Measurements from ENCODE around the gene KNSTRN.
A peak's percentile ranks its signal among the peaks of the same experiment; 100 is the strongest.

The KNSTRN gene

GRCh38 chr15:40382580-40383456 lies at the start of gene KNSTRN:
KNSTRN (plus strand) TSS chr15:40382721; CDS start chr15:40382836, 115 bp downstream.
- DNase-seq: peak; percentile 97

DNA sequence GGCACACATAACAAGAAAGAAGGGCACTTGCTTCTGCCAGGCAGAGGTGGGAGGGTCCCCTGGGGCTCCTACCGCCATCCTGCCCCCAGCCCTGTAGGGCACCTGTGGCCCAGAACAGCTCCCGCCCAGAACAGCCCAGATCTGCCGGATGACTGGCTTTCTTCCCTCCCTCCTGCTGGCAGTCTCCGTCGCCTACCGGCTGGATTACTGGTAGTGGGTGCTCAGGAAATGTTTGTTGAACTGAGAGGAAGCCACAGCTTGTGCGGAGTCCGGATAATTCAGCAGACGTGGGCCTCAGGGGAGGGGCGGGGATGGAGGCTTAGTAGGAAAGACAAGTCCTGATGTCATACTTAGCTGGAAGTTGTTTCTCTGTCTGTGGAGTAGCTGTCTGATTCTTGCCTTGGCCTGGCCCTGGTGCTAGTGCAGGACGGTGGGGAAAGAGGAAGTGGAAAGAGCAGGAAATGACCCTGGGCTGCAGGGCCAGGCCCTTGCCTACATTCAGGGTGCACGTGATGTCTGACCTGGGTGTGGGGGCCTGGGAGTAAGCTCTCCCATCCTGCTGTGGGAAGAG lies 48.5 kb upstream of the KNSTRN start:
- DNase-seq: peak; percentile 51

GRCh38 chr15:40334541-40334940 lies 48.0 kb upstream of the KNSTRN start:
- DNase-seq: no peak

- no peak for DNase-seq
Measured at GRCh38 chr15:40334941-40335795, 47.4 kb upstream of the KNSTRN start.

DNA sequence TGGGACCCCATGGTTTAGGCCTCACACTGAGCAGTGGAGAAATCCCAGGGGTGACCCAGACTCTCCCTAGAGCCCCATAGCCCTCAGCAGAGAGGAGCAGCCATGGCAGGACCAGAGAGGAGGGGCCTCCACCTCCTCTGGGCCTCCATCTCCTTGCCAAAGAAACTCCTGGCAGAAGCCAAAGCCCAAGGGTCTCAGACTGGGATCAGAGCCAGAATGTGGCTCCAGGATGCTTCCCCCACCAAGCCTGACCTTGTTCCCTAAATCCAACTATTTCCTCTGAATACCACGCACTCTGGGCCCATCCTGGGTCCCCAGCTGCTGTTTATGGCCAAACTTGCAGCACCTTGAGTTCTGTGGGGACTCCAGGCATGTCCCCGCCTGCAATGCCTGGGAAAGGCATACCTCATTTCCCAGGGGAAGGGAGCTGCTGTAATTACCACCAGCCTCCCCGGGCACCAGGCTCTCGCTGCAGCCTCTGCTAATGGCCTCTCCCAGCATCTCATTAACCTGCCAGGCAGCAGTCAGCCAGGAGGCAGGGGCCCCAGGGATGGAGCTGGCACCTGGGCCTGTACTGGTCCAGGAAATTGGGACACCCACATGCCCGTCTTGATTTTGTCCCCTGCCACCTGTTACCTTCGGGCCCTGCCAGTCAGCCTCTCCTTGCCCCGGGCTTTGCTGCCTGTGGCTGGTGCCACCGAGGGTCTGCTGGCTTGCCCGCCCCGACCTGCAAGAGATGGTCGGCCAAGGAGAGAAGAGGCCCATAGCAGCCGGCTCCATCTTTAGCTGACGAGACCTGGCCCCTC lies 46.4 kb upstream of the KNSTRN start:
- no peak for DNase-seq

DNA sequence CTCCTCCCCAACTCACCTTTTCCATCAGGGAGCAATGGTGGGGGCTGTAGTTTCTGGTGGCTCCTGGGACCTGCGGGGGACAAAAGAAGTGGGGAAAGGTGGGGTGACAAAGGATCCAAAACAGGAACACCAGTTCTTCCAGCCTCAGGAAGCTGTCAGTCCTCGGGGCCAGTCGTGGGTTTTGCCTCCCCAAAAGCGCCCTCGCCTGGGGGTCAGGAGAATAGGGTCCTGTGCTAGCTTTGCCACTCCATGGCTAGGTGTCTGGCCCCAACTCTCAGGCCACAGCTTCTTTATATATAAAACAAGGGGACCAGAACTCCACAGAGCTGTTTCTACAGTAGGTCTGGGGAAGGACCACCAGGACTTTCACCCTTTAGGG lies 45.8 kb upstream of the KNSTRN start:
- peak; percentile 20 for DNase-seq

DNA sequence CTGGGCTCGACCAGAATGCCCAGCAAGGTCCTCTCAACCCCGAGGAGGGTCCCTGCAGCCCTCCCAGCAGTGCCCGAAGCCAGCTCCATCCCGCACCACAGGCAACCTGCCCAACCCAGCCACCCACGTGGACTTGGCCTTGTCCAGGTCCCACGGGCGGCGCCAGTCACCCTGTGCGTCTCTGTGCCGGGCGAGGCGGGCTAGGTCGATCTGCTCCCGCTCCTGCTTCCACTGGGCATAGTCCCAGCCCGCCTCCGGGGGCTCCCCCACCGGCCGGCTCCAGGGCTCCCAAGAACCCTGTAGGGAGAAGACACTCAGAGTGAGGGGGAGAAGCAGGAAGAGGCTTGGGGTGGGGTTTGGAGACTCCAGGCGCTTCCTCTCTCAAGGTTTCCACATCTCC lies 44.9 kb upstream of the KNSTRN start:
- no peak for DNase-seq

GRCh38 chr15:40338041-40338657 lies 44.4 kb upstream of the KNSTRN start:
- DNase-seq: peak; percentile 89

DNA sequence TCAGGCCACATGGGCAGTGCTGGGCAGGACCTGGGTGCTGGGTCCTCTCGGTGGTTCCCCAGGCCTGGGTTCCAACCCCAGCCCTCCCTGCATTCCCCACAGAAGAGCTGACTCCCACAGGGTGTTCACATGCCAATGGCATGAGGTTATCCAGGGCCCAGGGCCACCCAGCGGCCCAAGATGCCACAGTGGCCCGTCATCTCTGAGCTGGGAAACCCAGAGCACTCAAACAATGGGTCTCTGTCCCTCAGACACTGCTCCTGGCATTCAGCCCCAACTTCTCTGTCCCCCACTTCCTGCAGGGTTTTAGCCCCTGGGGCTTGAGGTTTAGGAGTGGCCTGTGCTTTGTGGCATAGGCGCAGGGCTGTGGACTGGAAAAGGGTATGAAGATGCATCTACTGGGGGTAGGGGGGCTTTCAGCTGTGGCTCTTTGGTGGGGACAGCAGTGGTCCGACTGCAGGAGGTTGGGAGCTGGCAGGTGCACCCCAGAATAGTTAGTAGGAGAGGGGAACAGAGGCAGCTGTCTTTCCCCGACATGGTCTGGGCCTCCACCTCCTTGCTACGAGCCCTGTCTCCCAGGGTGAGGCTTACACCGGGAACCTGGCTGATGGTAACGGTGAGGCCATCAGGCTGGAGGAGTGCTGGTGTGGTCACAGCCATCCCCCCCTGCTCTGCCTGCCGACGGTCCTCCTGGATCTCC lies 43.5 kb upstream of the KNSTRN start:
- no peak for DNase-seq

- DNase-seq: no peak
Measured at GRCh38 chr15:40339621-40339945, 42.9 kb upstream of the KNSTRN start.

DNA sequence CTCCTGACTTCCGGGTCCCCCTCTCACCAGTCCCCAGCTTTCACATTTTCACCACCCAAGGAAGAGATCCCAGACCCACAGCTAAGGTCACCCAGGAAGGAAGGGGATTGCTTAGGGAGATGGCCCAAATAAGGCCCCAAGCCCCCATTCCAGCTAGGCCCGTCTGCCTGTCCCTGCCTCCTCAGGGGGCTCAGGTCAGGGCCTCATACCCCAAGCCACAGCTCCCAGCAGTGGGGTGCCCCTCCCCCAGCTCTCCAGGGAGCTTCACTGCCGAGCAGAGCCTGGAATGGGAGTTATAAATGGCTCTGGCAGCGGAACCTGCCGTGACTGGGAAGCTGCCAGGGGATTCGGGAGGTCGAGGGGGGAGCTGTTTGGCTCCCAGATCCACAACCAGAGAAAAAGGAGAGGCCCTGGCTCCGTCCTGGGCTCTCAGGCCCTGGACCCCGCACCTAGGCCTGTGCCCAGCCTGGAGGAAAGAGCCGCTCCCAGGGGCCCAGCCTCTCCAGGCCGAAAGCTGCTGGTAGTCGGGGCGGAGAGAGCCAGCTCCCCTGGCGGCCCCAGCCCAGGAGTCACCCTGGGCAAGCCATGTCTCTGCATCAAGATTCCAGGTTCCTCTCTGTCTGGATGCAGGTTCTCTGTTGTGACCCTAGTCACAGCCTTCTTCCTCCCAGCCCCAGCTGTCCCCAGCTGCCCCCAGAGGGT lies 42.3 kb upstream of the KNSTRN start:
- no peak for DNase-seq

DNA sequence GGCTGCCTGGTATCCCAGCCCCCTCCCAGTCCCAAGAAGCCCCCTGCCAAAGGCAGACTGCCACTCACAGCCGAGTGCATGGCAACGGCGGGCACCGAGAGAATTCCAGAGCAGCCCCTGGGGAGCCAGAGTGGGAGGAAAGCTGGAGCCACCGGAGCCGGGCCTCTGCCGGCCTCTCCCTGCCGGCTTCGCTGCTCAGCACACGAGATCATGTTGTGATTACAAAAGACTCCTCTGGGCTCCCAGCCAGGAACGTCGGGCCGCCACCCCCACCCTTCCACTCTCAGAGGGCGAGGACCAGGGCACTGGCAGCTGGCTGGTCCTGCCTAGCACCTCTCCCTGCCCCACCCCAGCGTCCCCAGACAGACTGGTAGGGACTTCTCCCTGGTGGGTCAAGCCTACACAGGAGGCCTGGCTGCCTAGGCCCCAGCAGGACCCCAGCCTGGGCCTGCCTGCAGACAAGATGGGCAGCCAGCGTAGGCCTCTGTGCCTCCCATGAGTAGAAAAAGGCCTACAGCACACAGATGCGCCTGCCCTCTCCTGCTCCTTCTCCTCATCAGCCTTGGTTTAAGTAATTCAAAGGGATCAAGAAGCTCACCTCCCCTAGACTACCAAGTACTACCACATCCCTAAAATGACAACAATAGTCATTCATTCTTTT lies 41.7 kb upstream of the KNSTRN start, which contains the start of gene CCDC9B:
CCDC9B (minus strand) TSS at position 200 of the 661 bp plus-strand sequence; CDS start at position 80, 120 bp downstream.
- DNase-seq: no peak

GRCh38 chr15:40342416-40343320 lies 39.9 kb upstream of the KNSTRN start:
- no peak for DNase-seq

DNA sequence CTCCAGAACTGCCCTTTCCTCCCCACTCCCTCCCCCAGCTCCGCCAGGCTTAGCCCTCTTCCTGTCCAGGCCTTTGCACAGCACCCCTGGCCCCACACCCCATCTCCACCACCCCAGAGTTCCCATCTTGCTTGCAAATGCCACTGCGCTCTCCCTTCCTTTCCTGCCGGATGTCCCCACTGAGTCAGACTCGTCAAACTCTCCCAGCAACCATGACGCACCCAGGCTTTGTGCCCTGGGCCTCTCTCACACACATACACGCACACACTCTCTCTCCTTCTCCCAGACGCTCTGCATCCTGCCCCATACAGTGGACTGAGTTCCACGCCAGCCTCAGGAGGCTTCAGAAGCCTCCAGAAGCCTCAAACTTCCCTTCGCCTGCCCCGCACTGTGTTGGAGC lies 39.0 kb upstream of the KNSTRN start:
- DNase-seq: no peak

DNA sequence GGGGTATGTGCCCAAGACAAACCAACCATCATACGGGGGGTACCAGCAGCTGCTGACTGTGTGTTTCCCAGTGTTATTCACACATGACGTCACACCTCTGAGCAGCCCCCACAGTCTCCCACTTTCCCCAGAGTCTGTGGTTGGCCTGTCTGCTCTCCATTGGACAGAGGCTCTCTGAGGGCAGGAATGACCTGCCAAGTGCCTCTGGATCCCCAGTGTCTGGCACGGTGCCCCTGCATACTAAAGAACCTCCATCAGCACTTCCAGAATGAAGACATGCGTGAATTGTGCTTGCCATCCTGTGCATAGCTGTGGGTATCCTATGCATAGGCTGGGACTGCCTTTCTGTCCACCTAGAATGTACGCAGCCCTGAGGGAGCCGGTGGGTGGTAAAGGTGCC lies 38.3 kb upstream of the KNSTRN start:
- no peak for DNase-seq

- DNase-seq: peak; percentile 82
Measured at GRCh38 chr15:40344631-40345120, 37.8 kb upstream of the KNSTRN start.

GRCh38 chr15:40345225-40345866 lies 37.2 kb upstream of the KNSTRN start:
- no peak for DNase-seq

DNA sequence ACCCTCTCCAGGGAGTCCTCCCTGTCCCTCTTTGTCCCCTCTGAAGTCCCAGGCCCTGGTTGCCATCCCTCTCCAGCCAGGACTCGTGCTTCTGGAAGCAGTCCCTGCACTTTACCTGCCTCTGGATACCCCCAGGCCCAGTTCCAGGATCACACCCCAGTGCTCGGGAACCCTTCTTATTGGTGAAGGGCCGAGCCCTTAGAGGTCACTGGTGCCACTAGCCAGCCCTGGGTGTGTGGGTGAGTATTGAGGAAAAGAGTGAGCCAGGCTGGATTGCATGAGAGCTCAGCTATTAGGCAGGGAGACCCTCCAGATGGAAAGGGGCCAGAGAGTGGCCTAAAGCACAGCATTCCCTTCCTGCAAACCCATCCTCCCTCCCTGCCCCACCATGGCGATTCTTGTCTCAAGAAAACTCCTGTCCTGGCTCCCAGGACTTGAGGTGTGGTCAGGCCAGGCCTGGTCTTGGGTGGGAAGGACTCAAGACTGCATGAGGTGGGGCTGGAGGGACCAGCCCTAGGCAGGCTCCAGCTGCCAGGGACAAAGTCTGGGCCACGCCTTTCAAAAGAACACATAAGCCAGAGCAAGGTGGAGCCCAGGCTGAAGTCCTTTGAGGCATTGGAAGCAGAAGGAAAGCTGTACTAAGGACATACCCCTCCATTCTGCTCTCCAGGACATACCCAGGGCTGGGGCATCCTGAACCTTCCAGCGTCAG lies 36.5 kb upstream of the KNSTRN start:
- DNase-seq: no peak

All from stimulated activated CD4-positive, alpha-beta T cell treated with anti-CD3 and anti-CD28 coated beads, Interleukin-15, amount 100 ng/mL, for 24 hours (primary cell).